Activated CD4-positive, alpha-beta T cell treated with anti-CD3 and anti-CD28 coated beads, Interleukin-2, amount 10 ng/mL, durations not matched to agents 24 days and 14 days (primary cell): Measurements from ENCODE around the gene ESPNL. TPM values are rescaled to one million over a fixed set of nuclear protein-coding genes. Genes with fewer than 3 reads are reported as not detected.

ENCODE experiments used
- total RNA-seq: library from RNA; stranded (reverse); gene quantifications from 2 replicates; pipeline ENCODE4 v1.2.3, GENCODE V29; 2022

ESPNL gene
- total RNA-seq, 1 donor from 2014 or later: 0.07 TPM

Other genes starting within 250 kb of the ESPNL start
- 17.6 TPM in 2 replicates for gene RAMP1, start 240.7 kb upstream of the ESPNL start, total RNA-seq
- 115 and 124 TPM in 2 replicates for gene UBE2F, start 133.3 kb upstream of the ESPNL start, total RNA-seq
- 109 TPM in 2 replicates for gene SCLY, start 39.3 kb upstream of the ESPNL start, total RNA-seq
- gene KLHL30, start 38.3 kb downstream of the ESPNL start, total RNA-seq: not detected in 2 replicates
- 0.24 and 0.37 TPM in 2 replicates for gene ERFE, start 58.6 kb downstream of the ESPNL start, total RNA-seq
- gene ILKAP, start 103.4 kb downstream of the ESPNL start, total RNA-seq: 74.4 and 77.4 TPM in 2 replicates
- gene HES6, start 139.7 kb downstream of the ESPNL start, total RNA-seq: 10.2 and 10.3 TPM in 2 replicates
- gene PER2, start 188.3 kb downstream of the ESPNL start, total RNA-seq: 18.3 and 21.9 TPM in 2 replicates
- gene TRAF3IP1, start 220.2 kb downstream of the ESPNL start, total RNA-seq: 11.0 and 12.7 TPM in 2 replicates